Muscle of arm (tissue), 12 donors: ENCODE measurements around the gene CFAP74. TPM values are rescaled to one million over a fixed set of nuclear protein-coding genes. Genes with fewer than 3 reads are reported as not detected.

Experiments
- DNase-seq: peaks from one replicate; pipeline ENCODE4 v3.0.0-alpha.2; 2013
- polyA plus RNA-seq, 12 donors: library from polyadenylated mRNA; unstranded; fragments of 120-200 nt; gene quantifications; one replicate each; pipeline ENCODE4 v1.2.1, GENCODE V29; 2013; ENCODE audit not compliant: insufficient read length in 12 of 12

CFAP74 gene
- polyA plus RNA-seq, 12 donors = 0.07 to 0.74 (median 0.24) TPM; not detected in 2

- DNase-seq = no peak
Measured at GRCh38 chr1:2042830-2043773, 39.5 kb upstream of the CFAP74 start.

- no peak for DNase-seq
Measured at GRCh38 chr1:2041887-2042286, 38.3 kb upstream of the CFAP74 start.

- no peak for DNase-seq
Measured at GRCh38 chr1:2041305-2041704, 37.7 kb upstream of the CFAP74 start.

- DNase-seq = no peak
Measured at GRCh38 chr1:2039251-2039650, 35.7 kb upstream of the CFAP74 start.

- DNase-seq = no peak
Measured at GRCh38 chr1:2038229-2038628, 34.6 kb upstream of the CFAP74 start.

- DNase-seq = no peak
Measured at GRCh38 chr1:2037314-2037979, 33.9 kb upstream of the CFAP74 start.

GRCh38 chr1:2036287-2036686, 32.7 kb upstream of the CFAP74 start:
- DNase-seq = no peak

- no peak for DNase-seq
Measured at GRCh38 chr1:2033165-2033564, 29.6 kb upstream of the CFAP74 start.

GRCh38 chr1:2032737-2033136, 29.2 kb upstream of the CFAP74 start:
- DNase-seq = no peak

GRCh38 chr1:2031546-2032540, 28.3 kb upstream of the CFAP74 start:
- no peak for DNase-seq

GRCh38 chr1:2030076-2030871, 26.7 kb upstream of the CFAP74 start:
- DNase-seq = no peak

- no peak for DNase-seq
Measured at GRCh38 chr1:2029561-2029960, 26.0 kb upstream of the CFAP74 start.

GRCh38 chr1:2028870-2029560, 25.4 kb upstream of the CFAP74 start:
- no peak for DNase-seq

- no peak for DNase-seq
Measured at GRCh38 chr1:2027961-2028583, 24.5 kb upstream of the CFAP74 start.

GRCh38 chr1:2025491-2025981, 21.9 kb upstream of the CFAP74 start:
- peak; percentile 56 for DNase-seq

GRCh38 chr1:2024887-2025286, 21.3 kb upstream of the CFAP74 start:
- DNase-seq = no peak

GRCh38 chr1:2024451-2024850, 20.9 kb upstream of the CFAP74 start:
- DNase-seq = no peak

GRCh38 chr1:2023187-2023586, 19.6 kb upstream of the CFAP74 start:
- no peak for DNase-seq

GRCh38 chr1:2022063-2022770, 18.6 kb upstream of the CFAP74 start:
- no peak for DNase-seq
